CD4-positive, alpha-beta T cell treated with Interleukin-21 for 1 hour (primary cell): ENCODE measurements around the gene PPY.
"Not testable (repeated sequence)": the region's sequence is repeated elsewhere in the genome, so short reads cannot be mapped to it uniquely, and the experiment has no call there.

ENCODE experiments used
- DNase-seq: peaks from one replicate; pipeline ENCODE4 v3.0.0-alpha.2; 2020

The PPY gene

GRCh38 chr17:43901861-43902589 is 40.3 kb downstream of the PPY start:
- no peak for DNase-seq

- DNase-seq = no peak
Observed at GRCh38 chr17:43900858-43901754, 41.2 kb downstream of the PPY start.

- DNase-seq = peak; percentile 85
Observed at GRCh38 chr17:43900183-43900857, 42.0 kb downstream of the PPY start.

GRCh38 chr17:43898446-43898845 is 43.8 kb downstream of the PPY start:
- no peak for DNase-seq

- no peak for DNase-seq
Observed at GRCh38 chr17:43897831-43898230, 44.4 kb downstream of the PPY start.

- DNase-seq = not testable (repeated sequence)
Observed at GRCh38 chr17:43894494-43894893, 47.8 kb downstream of the PPY start.

- no peak for DNase-seq
Observed at GRCh38 chr17:43892647-43892952, 49.7 kb downstream of the PPY start.

GRCh38 chr17:43891851-43892646 is 50.2 kb downstream of the PPY start:
- no peak for DNase-seq
